ENCODE results near the gene PPL.

The PPL gene

GRCh38 chr16:4891097-4891885, 45.7 kb downstream of the PPL start:
- peaks cover 31% of the 10 kb centered on the region for H3K36me3 ChIP-seq

GRCh38 chr16:4890686-4891085, 46.3 kb downstream of the PPL start:
- Histone ChIP-seq H3K9me3 (no peaks in the 10 kb centered on the region), H3K27me3 (no peaks in the 10 kb centered on the region), H3K9ac (no peak overlapping the region), H4K20me1 (peaks cover under 1% of the 10 kb centered on the region), H3K4me2 (no peak overlapping the region), H3K4me3 (no peak overlapping the region), H3K4me1 (0 out of 2 replicates have a peak, but pooled peaks cover 4% of the 10 kb centered on the region), H3K27ac (no peak overlapping the region), H3K36me3 (peaks cover 37% of the 10 kb centered on the region)
- no peak for TF ChIP-seq Cebpa-rat (IDR thresholded peaks at IDR 0.05)

More at GRCh38 chr16:4891097-4891885, 45.7 kb downstream of the PPL start:
- no peak overlapping the region for H3K27ac ChIP-seq
- no peaks in the 10 kb centered on the region for H3K9me3 ChIP-seq
- no peak overlapping the region for H3K9ac ChIP-seq
- H3K27me3 ChIP-seq, result no peaks in the 10 kb centered on the region
- no peak overlapping the region for H3K4me3 ChIP-seq
- H4K20me1 ChIP-seq, result no peaks in the 10 kb centered on the region; the same call in 1 of the 2 replicates
- no peak for TF ChIP-seq Cebpa-rat (IDR thresholded peaks at IDR 0.05)
- no peak overlapping the region for H3K4me2 ChIP-seq
- 0 out of 2 replicates have a peak, but pooled peaks cover 4% of the 10 kb centered on the region for H3K4me1 ChIP-seq

- H3K9me3 ChIP-seq, result no peaks in the 10 kb centered on the region
- H3K27ac ChIP-seq, result no peak overlapping the region
- H3K9ac ChIP-seq, result no peak overlapping the region
- peaks cover 7% of the 10 kb centered on the region for H4K20me1 ChIP-seq
- H3K4me3 ChIP-seq, result no peak overlapping the region
- H3K27me3 ChIP-seq, result no peaks in the 10 kb centered on the region
- TF ChIP-seq Cebpa-rat (IDR thresholded peaks at IDR 0.05), result no peak
- H3K36me3 ChIP-seq, result peaks cover 43% of the 10 kb centered on the region
- no peak overlapping the region for H3K4me2 ChIP-seq
- H3K4me1 ChIP-seq, result 0 out of 2 replicates have a peak, but pooled peaks cover 4% of the 10 kb centered on the region
Measured at GRCh38 chr16:4890026-4890425, 46.9 kb downstream of the PPL start.

- H4K20me1 ChIP-seq, result peaks cover 21% of the 10 kb centered on the region
- H3K36me3 ChIP-seq, result peaks cover 58% of the 10 kb centered on the region
- TF ChIP-seq Cebpa-rat (IDR thresholded peaks at IDR 0.05), result no peak
- no peak overlapping the region for H3K4me2 ChIP-seq
- no peak overlapping the region for H3K9ac ChIP-seq
- H3K27me3 ChIP-seq, result no peaks in the 10 kb centered on the region
- H3K27ac ChIP-seq, result no peak overlapping the region
- H3K9me3 ChIP-seq, result no peaks in the 10 kb centered on the region
- H3K4me1 ChIP-seq, result 0 out of 2 replicates have a peak, but pooled peaks cover 4% of the 10 kb centered on the region
- no peak overlapping the region for H3K4me3 ChIP-seq
Measured at GRCh38 chr16:4888428-4889135, 48.4 kb downstream of the PPL start.

- TF ChIP-seq Cebpa-rat (IDR thresholded peaks at IDR 0.05), result no peak
- Histone ChIP-seq H3K4me3 (no peak overlapping the region), H3K4me2 (no peak overlapping the region), H3K9ac (no peak overlapping the region), H4K20me1 (peaks cover 42% of the 10 kb centered on the region), H3K27me3 (no peaks in the 10 kb centered on the region), H3K9me3 (no peaks in the 10 kb centered on the region), H3K27ac (no peak overlapping the region), H3K4me1 (0 out of 2 replicates have a peak, but pooled peaks cover 4% of the 10 kb centered on the region), H3K36me3 (peaks cover 82% of the 10 kb centered on the region)
Measured at GRCh38 chr16:4886151-4886550, 50.8 kb downstream of the PPL start.

- no peak for TF ChIP-seq Cebpa-rat (IDR thresholded peaks at IDR 0.05)
- H3K36me3 ChIP-seq, result peaks cover 86% of the 10 kb centered on the region
- H3K27me3 ChIP-seq, result no peaks in the 10 kb centered on the region
Measured at GRCh38 chr16:4884972-4885874, 51.7 kb downstream of the PPL start.

GRCh38 chr16:4884209-4884608, 52.7 kb downstream of the PPL start:
- Histone ChIP-seq H3K27ac (no peak overlapping the region), H4K20me1 (peaks cover 55% of the 10 kb centered on the region)

More at GRCh38 chr16:4884972-4885874, 51.7 kb downstream of the PPL start:
- Histone ChIP-seq H3K4me3 (no peak overlapping the region), H3K4me2 (no peak overlapping the region), H3K27ac (no peak overlapping the region), H3K4me1 (0 out of 2 replicates have a peak, but pooled peaks cover 4% of the 10 kb centered on the region), H4K20me1 (peaks cover 52% of the 10 kb centered on the region), H3K9me3 (no peaks in the 10 kb centered on the region), H3K9ac (no peak overlapping the region)

GRCh38 chr16:4883501-4883900, 53.4 kb downstream of the PPL start:
- Histone ChIP-seq H4K20me1 (peaks cover 62% of the 10 kb centered on the region), H3K4me2 (no peak overlapping the region), H3K36me3 (peaks cover 98% of the 10 kb centered on the region), H3K9me3 (no peaks in the 10 kb centered on the region), H3K27ac (no peak overlapping the region), H3K4me3 (no peak overlapping the region), H3K27me3 (no peaks in the 10 kb centered on the region), H3K9ac (no peak overlapping the region), H3K4me1 (no peaks in the 10 kb centered on the region)
- TF ChIP-seq Cebpa-rat (IDR thresholded peaks at IDR 0.05), result no peak

More at GRCh38 chr16:4884209-4884608, 52.7 kb downstream of the PPL start:
- Histone ChIP-seq H3K9ac (no peak overlapping the region), H3K4me3 (no peak overlapping the region), H3K4me1 (no peaks in the 10 kb centered on the region), H3K4me2 (no peak overlapping the region), H3K27me3 (no peaks in the 10 kb centered on the region), H3K36me3 (peaks cover 91% of the 10 kb centered on the region), H3K9me3 (no peaks in the 10 kb centered on the region)
- TF ChIP-seq Cebpa-rat (IDR thresholded peaks at IDR 0.05), result no peak

- H3K36me3 ChIP-seq, result peaks cover 100% of the 10 kb centered on the region
- H4K20me1 ChIP-seq, result peaks cover 70% of the 10 kb centered on the region
- TF ChIP-seq Cebpa-rat (IDR thresholded peaks at IDR 0.05), result no peak
- H3K27me3 ChIP-seq, result no peaks in the 10 kb centered on the region
- no peak overlapping the region for H3K9ac ChIP-seq
- H3K27ac ChIP-seq, result no peak overlapping the region
- H3K4me1 ChIP-seq, result no peaks in the 10 kb centered on the region
- no peaks in the 10 kb centered on the region for H3K9me3 ChIP-seq
- H3K4me3 ChIP-seq, result no peak overlapping the region
- no peak overlapping the region for H3K4me2 ChIP-seq
Measured at GRCh38 chr16:4882633-4883285, 54.2 kb downstream of the PPL start.
